T-helper 17 cell (primary cell): ENCODE measurements around the gene CDK2. TPM values are rescaled to one million over a fixed set of nuclear protein-coding genes. Genes with fewer than 3 reads are reported as not detected.
"Not testable (repeated sequence)": the region's sequence is repeated elsewhere in the genome, so short reads cannot be mapped to it uniquely, and the experiment has no call there.

Source experiments
- ATAC-seq: fragments of 150-1000 bp; cut with Tn5 transposase; 2 replicates; pipeline ENCODE4 v1.10.0; 2021; ENCODE audit warnings: mild to moderate bottlenecking, moderate library complexity
- DNase-seq, 3 donors: peaks; one replicate each; pipeline versions ENCODE4 v3.0.0 to v3.0.0-alpha.2; 2020 to 2021
- H3K9me3 ChIP-seq: one replicate; pipeline ENCODE4 v1.7.0; 2013; ENCODE audit warnings: low read length, mild to moderate bottlenecking; ENCODE audit not compliant: control insufficient read depth, poor library complexity, severe bottlenecking
- H3K27ac Mint-ChIP-seq: one replicate; pipeline ENCODE4 v1.8.0; 2022; ENCODE audit warnings: mild to moderate bottlenecking, moderate library complexity, mixed read lengths
- H3K27me3 Mint-ChIP-seq: one replicate; pipeline ENCODE4 v1.8.0; 2022; ENCODE audit warnings: mixed read lengths
- H3K36me3 Mint-ChIP-seq: one replicate; pipeline ENCODE4 v1.8.0; 2022; ENCODE audit warnings: low read depth, mixed read lengths
- H3K4me1 Mint-ChIP-seq: one replicate; pipeline ENCODE4 v1.8.0; 2022; ENCODE audit warnings: mild to moderate bottlenecking, mixed read lengths
- H3K4me3 Mint-ChIP-seq: one replicate; pipeline ENCODE4 v1.8.0; 2022; ENCODE audit warnings: mild to moderate bottlenecking, moderate library complexity, mixed read lengths
- total RNA-seq, 4 donors: library from RNA in 2 of 4; stranded (reverse) in 2 of 4; gene quantifications; one replicate each; pipeline ENCODE4 v1.2.3 and lab custom pipeline; 2022 to 2026

CDK2 gene
- total RNA-seq, 2 donors from 2014 or later: 12.2 to 18.7 TPM

GRCh38 chr12:55974308-55974730, 7.7 kb downstream of the CDK2 start:
- Mint-ChIP-seq H3K4me3 (no peak overlapping the region), H3K27ac (no peak overlapping the region), H3K27me3 (no peaks in the 10 kb centered on the region), H3K36me3 (no peaks in the 10 kb centered on the region), H3K4me1 (peaks cover 19% of the 10 kb centered on the region)
- DNase-seq: no peak
- no peak for ATAC-seq
- no peaks in the 10 kb centered on the region for H3K9me3 ChIP-seq

GRCh38 chr12:55978393-55978792, 11.8 kb downstream of the CDK2 start:
- ATAC-seq: no peak
- Mint-ChIP-seq H3K4me3 (no peak overlapping the region), H3K4me1 (peaks cover 23% of the 10 kb centered on the region)

GRCh38 chr12:55979069-55979468, 12.4 kb downstream of the CDK2 start:
- Mint-ChIP-seq H3K4me3 (no peak overlapping the region), H3K27ac (peak overlapping the region; percentile 84), H3K4me1 (peaks cover 23% of the 10 kb centered on the region), H3K36me3 (no peaks in the 10 kb centered on the region), H3K27me3 (no peaks in the 10 kb centered on the region)
- ATAC-seq (no peak), DNase-seq (no peak)
- no peaks in the 10 kb centered on the region for H3K9me3 ChIP-seq

More at GRCh38 chr12:55978393-55978792, 11.8 kb downstream of the CDK2 start:
- H3K27me3 Mint-ChIP-seq: no peaks in the 10 kb centered on the region
- H3K27ac Mint-ChIP-seq: peak overlapping the region; percentile 84
- no peaks in the 10 kb centered on the region for H3K36me3 Mint-ChIP-seq
- no peak for DNase-seq
- H3K9me3 ChIP-seq: no peaks in the 10 kb centered on the region

GRCh38 chr12:55981882-55982281, 15.3 kb downstream of the CDK2 start:
- H3K9me3 ChIP-seq, H3K36me3 Mint-ChIP-seq, H3K4me3 Mint-ChIP-seq, H3K27me3 Mint-ChIP-seq, ATAC-seq, H3K27ac Mint-ChIP-seq, DNase-seq: not testable (repeated sequence)
- peaks cover 18% of the 10 kb centered on the region for H3K4me1 Mint-ChIP-seq

GRCh38 chr12:55982319-55982936, 15.8 kb downstream of the CDK2 start:
- Mint-ChIP-seq H3K4me1 (peaks cover 17% of the 10 kb centered on the region), H3K4me3 (no peak overlapping the region), H3K27ac (no peak overlapping the region), H3K36me3 (no peaks in the 10 kb centered on the region), H3K27me3 (no peaks in the 10 kb centered on the region)
- no peak for DNase-seq
- no peak for ATAC-seq
- H3K9me3 ChIP-seq: no peaks in the 10 kb centered on the region

- H3K4me3 Mint-ChIP-seq: no peak overlapping the region
- H3K27me3 Mint-ChIP-seq: no peaks in the 10 kb centered on the region
- H3K4me1 Mint-ChIP-seq: peaks cover 12% of the 10 kb centered on the region
- no peak for ATAC-seq
- no peaks in the 10 kb centered on the region for H3K9me3 ChIP-seq
- no peaks in the 10 kb centered on the region for H3K36me3 Mint-ChIP-seq
- DNase-seq: no peak
- H3K27ac Mint-ChIP-seq: peak overlapping the region; percentile 62
Observed at GRCh38 chr12:55983232-55983842, 16.7 kb downstream of the CDK2 start.

GRCh38 chr12:55984861-55985260, 18.2 kb downstream of the CDK2 start:
- Mint-ChIP-seq H3K4me3 (no peak overlapping the region), H3K36me3 (no peaks in the 10 kb centered on the region), H3K4me1 (peaks cover 6% of the 10 kb centered on the region), H3K27me3 (no peaks in the 10 kb centered on the region), H3K27ac (peak overlapping the region; percentile 21)
- H3K9me3 ChIP-seq: no peaks in the 10 kb centered on the region
- no peak for DNase-seq
- ATAC-seq: no peak

GRCh38 chr12:55985341-55985740, 18.7 kb downstream of the CDK2 start:
- Mint-ChIP-seq H3K4me3 (no peak overlapping the region), H3K27me3 (no peaks in the 10 kb centered on the region), H3K27ac (peak overlapping the region; percentile 21), H3K4me1 (peaks cover 2% of the 10 kb centered on the region), H3K36me3 (no peaks in the 10 kb centered on the region)
- H3K9me3 ChIP-seq: no peaks in the 10 kb centered on the region
- DNase-seq (no peak), ATAC-seq (no peak)

GRCh38 chr12:55985976-55986375, 19.3 kb downstream of the CDK2 start:
- not testable (repeated sequence) for DNase-seq, ATAC-seq, H3K9me3 ChIP-seq, H3K4me1 Mint-ChIP-seq, H3K27me3 Mint-ChIP-seq, H3K4me3 Mint-ChIP-seq, H3K36me3 Mint-ChIP-seq
- peak overlapping the region; percentile 21 for H3K27ac Mint-ChIP-seq

- no peak overlapping the region for H3K27ac Mint-ChIP-seq
- H3K27me3 Mint-ChIP-seq: no peaks in the 10 kb centered on the region
- no peaks in the 10 kb centered on the region for H3K36me3 Mint-ChIP-seq
Observed at GRCh38 chr12:55991110-55991509, 24.5 kb downstream of the CDK2 start.

GRCh38 chr12:55993230-55993853, 26.7 kb downstream of the CDK2 start:
- Mint-ChIP-seq H3K27me3 (peaks cover 4% of the 10 kb centered on the region), H3K4me1 (peaks cover 11% of the 10 kb centered on the region), H3K36me3 (no peaks in the 10 kb centered on the region), H3K27ac (peak overlapping the region; percentile 65), H3K4me3 (no peak overlapping the region)
- ATAC-seq: no peak
- no peaks in the 10 kb centered on the region for H3K9me3 ChIP-seq
- no peak for DNase-seq

More at GRCh38 chr12:55991110-55991509, 24.5 kb downstream of the CDK2 start:
- no peaks in the 10 kb centered on the region for H3K9me3 ChIP-seq
- DNase-seq (no peak), ATAC-seq (no peak)
- Mint-ChIP-seq H3K4me3 (no peak overlapping the region), H3K4me1 (peaks cover 4% of the 10 kb centered on the region)

GRCh38 chr12:55995366-55995765, 28.7 kb downstream of the CDK2 start:
- H3K4me1 Mint-ChIP-seq: peaks cover 11% of the 10 kb centered on the region
- no peaks in the 10 kb centered on the region for H3K36me3 Mint-ChIP-seq
- peak overlapping the region; percentile 21 for H3K27ac Mint-ChIP-seq
- DNase-seq (no peak), ATAC-seq (no peak)
- no peaks in the 10 kb centered on the region for H3K9me3 ChIP-seq
- no peak overlapping the region for H3K4me3 Mint-ChIP-seq
- peaks cover 4% of the 10 kb centered on the region for H3K27me3 Mint-ChIP-seq

- H3K9me3 ChIP-seq: no peaks in the 10 kb centered on the region
- H3K27me3 Mint-ChIP-seq: peaks cover 4% of the 10 kb centered on the region
- peak; percentile 34 to 51 (median 36) for DNase-seq
Observed at GRCh38 chr12:55996201-55996714, 29.6 kb downstream of the CDK2 start.

More at GRCh38 chr12:55996201-55996714, 29.6 kb downstream of the CDK2 start:
- Mint-ChIP-seq H3K36me3 (no peaks in the 10 kb centered on the region), H3K4me1 (peaks cover 11% of the 10 kb centered on the region), H3K4me3 (no peak overlapping the region), H3K27ac (peak overlapping the region; percentile 21)
- ATAC-seq: peak; percentile 86
